ENCODE measurements around the gene FRG1. TPM values are rescaled to one million over a fixed set of nuclear protein-coding genes. Genes with fewer than 3 reads are reported as not detected.

Gene FRG1
- total RNA-seq, 1 experiment from 2014 or later, result 23.1 TPM

- TF ChIP-seq ATF2 (CRISPR knock-in tag; IDR thresholded peaks at IDR 0.05; ENCODE audit: borderline replicate concordance, low read depth) (no peak), STAT6 (CRISPR knock-in tag; conservative IDR thresholded peaks at IDR 0.05; ENCODE audit: low read depth) (no peak), NFYB (CRISPR knock-in tag; conservative IDR thresholded peaks at IDR 0.05; ENCODE audit: low read depth) (no peak), IRF2 (CRISPR knock-in tag; IDR thresholded peaks at IDR 0.05; ENCODE audit: borderline replicate concordance, low read depth) (no peak), EMX1 (CRISPR knock-in tag; IDR thresholded peaks at IDR 0.05) (no peak), NR3C1 (CRISPR knock-in tag; conservative IDR thresholded peaks at IDR 0.05; ENCODE audit: low read depth) (no peak), ZNF425 (CRISPR knock-in tag; conservative IDR thresholded peaks at IDR 0.05) (no peak), ZNF121 (CRISPR knock-in tag; IDR thresholded peaks at IDR 0.05) (no peak), ATF3 (CRISPR knock-in tag; conservative IDR thresholded peaks at IDR 0.05) (no peak), ZNF396 (CRISPR knock-in tag; IDR thresholded peaks at IDR 0.05; ENCODE audit: borderline replicate concordance) (no peak), E2F5 (CRISPR knock-in tag; IDR thresholded peaks at IDR 0.05) (no peak), ZNF416 (CRISPR knock-in tag; IDR thresholded peaks at IDR 0.05) (no peak), PRRX2 (CRISPR knock-in tag; IDR thresholded peaks at IDR 0.05) (no peak), HMGA2 (CRISPR knock-in tag; IDR thresholded peaks at IDR 0.05) (no peak), KAT7 (CRISPR knock-in tag; IDR thresholded peaks at IDR 0.05; ENCODE audit: borderline replicate concordance) (no peak)
Observed at GRCh38 chr4:189974056-189974455, 33.4 kb downstream of the FRG1 start (continued).

- ChIA-PET CTCF (no interaction called here), POLR2A (no interaction called here)
- Mint-ChIP-seq H3K27ac (no peak overlapping the region), H3K4me1 (peaks cover 2% of the 10 kb centered on the region; the same call in 1 of the 2 replicates), H3K9me3 (peaks cover 34% of the 10 kb centered on the region), H3K36me3 (peaks cover 19% of the 10 kb centered on the region), H3K27me3 (ENCODE audit: low read depth) (peaks cover 16% of the 10 kb centered on the region), H3K4me3 (no peak overlapping the region)
- no peak for ATAC-seq
- DNase-seq (ENCODE audit: low spot score), result no peak
- TF ChIP-seq ETV6 (CRISPR knock-in tag; IDR thresholded peaks at IDR 0.05) (no peak), CTCF (IDR thresholded peaks at IDR 0.05) (no peak), PRDM15 (CRISPR knock-in tag; IDR thresholded peaks at IDR 0.05) (no peak), GABPB1 (CRISPR knock-in tag; IDR thresholded peaks at IDR 0.05) (no peak), FOXP4 (CRISPR knock-in tag; IDR thresholded peaks at IDR 0.05) (no peak), TEAD4 (CRISPR knock-in tag; IDR thresholded peaks at IDR 0.05) (no peak)
Observed at GRCh38 chr4:189979196-189980047, 38.8 kb downstream of the FRG1 start.

Measured in WTC11 (cell line).